Immature natural killer cell (primary cell): ENCODE measurements around the gene FHAD1. TPM values are rescaled to one million over a fixed set of nuclear protein-coding genes. Genes with fewer than 3 reads are reported as not detected.
A peak's percentile ranks its signal among the peaks of the same experiment; 100 is the strongest.

Source experiments
- DNase-seq, 3 donors: peaks; one replicate each; pipeline ENCODE4 v3.0.0; 2022; ENCODE audit warnings: mixed read lengths in 1 of 3
- H3K27ac Mint-ChIP-seq, 6 donors: one replicate each; pipeline ENCODE4 v1.8.0; 2020; ENCODE audit warnings: mixed read lengths in 6 of 6, mild to moderate bottlenecking in 5 of 6, inconsistent platforms in 4 of 6, moderate library complexity in 3 of 6
- H3K27me3 Mint-ChIP-seq, 3 donors: one replicate each; pipeline ENCODE4 v1.8.0; 2020 to 2021; ENCODE audit warnings: low read depth in 3 of 3, mild to moderate bottlenecking in 3 of 3, mixed read lengths in 3 of 3, moderate library complexity in 3 of 3, inconsistent platforms in 1 of 3
- H3K36me3 Mint-ChIP-seq, 3 donors: one replicate each; pipeline ENCODE4 v1.8.0; 2020; ENCODE audit warnings: mixed read lengths in 3 of 3, inconsistent platforms in 2 of 3, mild to moderate bottlenecking in 2 of 3
- H3K4me1 Mint-ChIP-seq, 2 donors: one replicate each; pipeline ENCODE4 v1.8.0; 2020; ENCODE audit warnings: inconsistent platforms in 2 of 2, mild to moderate bottlenecking in 2 of 2, mixed read lengths in 2 of 2, moderate library complexity in 1 of 2
- H3K4me3 Mint-ChIP-seq, 5 donors: one replicate each; pipeline ENCODE4 v1.8.0; 2020; ENCODE audit warnings: mild to moderate bottlenecking in 5 of 5, mixed read lengths in 5 of 5, inconsistent platforms in 3 of 5, moderate library complexity in 3 of 5
- H3K9me3 Mint-ChIP-seq, 6 donors: one replicate each; pipeline ENCODE4 v1.8.0; 2020; ENCODE audit warnings: mild to moderate bottlenecking in 6 of 6, mixed read lengths in 6 of 6, inconsistent platforms in 4 of 6, moderate library complexity in 3 of 6
- polyA plus RNA-seq, 3 donors: library from polyadenylated mRNA; unstranded; fragments of 300-500 nt; fragmentation: Illumina TruSeq; gene quantifications; one replicate each; pipeline ENCODE4 v1.2.3, GENCODE V29; 2021

The FHAD1 gene
- polyA plus RNA-seq, 3 donors from 2014 or later, result 0.28 TPM; not detected in 2

- DNase-seq, result no peak
- H3K27ac Mint-ChIP-seq, result no peak overlapping the region
- H3K4me3 Mint-ChIP-seq, result no peak overlapping the region
- no peaks in the 10 kb centered on the region for H3K9me3 Mint-ChIP-seq
- H3K36me3 Mint-ChIP-seq, result no peaks in the 10 kb centered on the region
- H3K27me3 Mint-ChIP-seq, result peaks cover 0 to 5% (median 0%) of the 10 kb centered on the region in 3 donors
- H3K4me1 Mint-ChIP-seq, result no peaks in the 10 kb centered on the region
These were observed 22.0 kb upstream of the FHAD1 start for GRCh38 chr1:15224974-15225373.

DNA sequence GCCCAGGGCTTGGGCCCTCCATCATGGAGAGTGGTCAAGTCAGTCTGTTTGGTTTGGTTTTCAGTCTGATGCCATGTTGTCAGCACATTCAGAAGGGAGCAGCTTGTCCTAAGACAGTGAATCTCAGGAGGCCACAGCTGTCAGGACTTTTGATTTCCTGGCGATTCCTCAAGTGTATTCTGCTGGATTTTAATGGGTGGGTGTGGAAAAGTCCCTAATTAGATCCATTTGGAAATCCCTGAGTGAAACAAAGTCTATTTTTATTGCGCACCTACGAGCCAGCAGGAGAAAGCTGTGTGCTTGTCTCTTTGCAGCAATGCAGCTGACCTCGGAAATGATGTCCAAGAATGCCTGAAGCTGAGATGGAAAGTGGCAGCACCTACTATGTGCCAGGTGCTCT lies 21.6 kb upstream of the FHAD1 start:
- no peak for DNase-seq
- Mint-ChIP-seq H3K9me3 (no peaks in the 10 kb centered on the region), H3K27me3 (peaks cover 0 to 5% (median 0%) of the 10 kb centered on the region in 3 donors), H3K4me3 (no peak overlapping the region), H3K36me3 (no peaks in the 10 kb centered on the region), H3K27ac (no peak overlapping the region), H3K4me1 (no peaks in the 10 kb centered on the region)

DNA sequence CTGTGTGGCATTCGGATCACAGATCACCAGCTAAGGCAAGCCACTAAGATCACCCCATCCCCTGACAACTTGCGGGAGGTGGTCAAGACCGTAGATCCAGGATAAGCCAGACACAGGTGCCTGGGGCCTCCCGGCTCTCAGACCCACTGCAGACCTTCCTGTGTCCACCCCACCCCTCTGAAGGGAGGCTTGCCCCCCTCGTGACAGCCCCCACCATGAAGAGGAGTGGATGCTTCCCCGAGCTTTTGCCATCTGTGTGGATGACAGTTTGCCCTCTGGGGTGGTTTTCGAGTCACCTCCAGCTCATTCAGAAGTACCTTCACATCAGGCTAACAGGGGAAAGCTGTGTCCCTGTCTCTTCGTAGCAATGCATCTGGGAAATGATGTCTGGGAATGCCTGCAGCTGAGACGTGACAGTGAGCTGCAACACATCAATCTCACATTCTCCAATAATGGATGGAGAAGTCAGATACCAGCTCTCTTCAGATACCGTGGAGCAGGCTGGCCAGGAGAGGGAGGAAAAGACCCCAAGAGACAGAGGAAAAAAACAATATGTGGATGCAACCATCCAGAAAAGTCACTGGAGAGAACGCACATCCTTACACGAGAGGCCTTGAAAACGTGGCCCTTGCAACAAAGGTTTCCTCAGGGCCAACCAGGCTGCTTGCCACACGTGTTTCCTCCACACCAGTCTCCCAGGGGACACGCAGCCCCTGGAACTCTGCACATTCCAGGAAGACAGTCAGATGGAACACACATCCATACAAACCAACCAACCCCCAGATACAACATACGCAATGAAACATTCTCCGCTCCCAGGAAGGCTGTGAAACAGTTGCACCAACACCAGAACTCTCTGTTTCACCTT lies 20.4 kb upstream of the FHAD1 start:
- Mint-ChIP-seq H3K9me3 (peaks cover 0 to 2% (median 0%) of the 10 kb centered on the region in 6 donors), H3K27ac (no peak overlapping the region), H3K27me3 (peaks cover 0 to 4% (median 0%) of the 10 kb centered on the region in 3 donors), H3K4me3 (no peak overlapping the region), H3K4me1 (peaks cover 2 to 9% of the 10 kb centered on the region in 2 donors), H3K36me3 (no peaks in the 10 kb centered on the region)
- DNase-seq, result no peak

GRCh38 chr1:15229707-15230131 lies 17.3 kb upstream of the FHAD1 start:
- Mint-ChIP-seq H3K4me1 (peaks cover 3 to 12% of the 10 kb centered on the region in 2 donors), H3K4me3 (no peak overlapping the region), H3K27me3 (no peaks in the 10 kb centered on the region), H3K36me3 (no peaks in the 10 kb centered on the region), H3K27ac (no peak overlapping the region), H3K9me3 (peaks cover 0 to 2% (median 0%) of the 10 kb centered on the region in 6 donors)
- DNase-seq, result no peak

GRCh38 chr1:15231714-15232201 lies 15.3 kb upstream of the FHAD1 start:
- peaks cover 0 to 2% (median 0%) of the 10 kb centered on the region in 3 donors for H3K27me3 Mint-ChIP-seq
- no peak overlapping the region for H3K4me3 Mint-ChIP-seq
- H3K4me1 Mint-ChIP-seq, result peaks cover 3 to 12% of the 10 kb centered on the region in 2 donors
- DNase-seq, result peak in 2 of 3 donors; percentile 8 to 11
- no peaks in the 10 kb centered on the region for H3K36me3 Mint-ChIP-seq
- peak overlapping the region in 2 of 6 donors; percentile 13 to 15 for H3K27ac Mint-ChIP-seq
- H3K9me3 Mint-ChIP-seq, result peaks cover 0 to 2% (median 0%) of the 10 kb centered on the region in 6 donors

DNA sequence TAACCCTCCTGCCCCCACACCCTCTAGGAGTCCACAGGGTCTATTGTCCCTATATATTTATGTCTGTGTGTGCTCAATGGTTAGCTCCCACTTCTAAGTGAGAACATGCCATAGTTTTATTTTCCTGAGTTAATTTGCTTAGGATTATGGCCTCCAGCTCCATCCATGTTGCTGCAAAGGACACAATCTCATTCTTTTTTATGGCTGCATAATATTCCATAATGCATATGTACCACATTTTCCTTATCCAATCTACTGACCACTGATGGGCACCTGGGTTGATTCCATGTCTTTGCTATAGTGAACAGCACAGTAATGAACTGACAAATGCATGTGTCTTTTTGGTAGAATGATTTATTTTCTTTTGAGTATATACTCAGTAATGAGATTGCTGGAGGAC lies 13.3 kb upstream of the FHAD1 start:
- Mint-ChIP-seq H3K36me3 (no peaks in the 10 kb centered on the region), H3K27me3 (peaks cover 0 to 5% (median 2%) of the 10 kb centered on the region in 3 donors), H3K4me3 (no peak overlapping the region), H3K27ac (no peak overlapping the region), H3K4me1 (peaks cover 3 to 12% of the 10 kb centered on the region in 2 donors), H3K9me3 (peaks cover 0 to 2% (median 0%) of the 10 kb centered on the region in 6 donors)
- DNase-seq, result no peak

DNA sequence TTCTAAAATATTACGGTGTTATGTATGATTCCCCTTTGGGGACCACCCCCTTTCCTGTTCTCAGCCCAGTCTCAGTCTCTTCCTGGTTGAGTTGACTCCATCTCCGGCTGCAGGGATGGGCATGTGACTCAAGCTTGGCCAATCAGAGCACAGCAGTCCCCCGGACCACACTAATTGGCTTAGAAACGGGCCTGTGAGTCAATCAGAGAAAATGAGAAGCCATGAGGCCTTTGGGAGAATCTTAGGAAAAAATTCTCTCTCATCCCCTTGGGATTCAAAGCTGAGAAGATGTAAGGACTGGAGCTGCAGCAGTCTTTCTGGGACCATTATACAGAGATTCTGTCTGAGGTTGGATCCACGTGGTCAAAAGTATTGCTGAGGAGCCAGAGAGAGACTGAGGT lies 10.7 kb upstream of the FHAD1 start:
- Mint-ChIP-seq H3K27me3 (peaks cover 0 to 5% (median 2%) of the 10 kb centered on the region in 3 donors), H3K9me3 (peaks cover 0 to 2% (median 0%) of the 10 kb centered on the region in 6 donors), H3K36me3 (no peaks in the 10 kb centered on the region), H3K4me1 (peaks cover 3 to 5% of the 10 kb centered on the region in 2 donors), H3K27ac (no peak overlapping the region), H3K4me3 (no peak overlapping the region)
- DNase-seq, result no peak

DNA sequence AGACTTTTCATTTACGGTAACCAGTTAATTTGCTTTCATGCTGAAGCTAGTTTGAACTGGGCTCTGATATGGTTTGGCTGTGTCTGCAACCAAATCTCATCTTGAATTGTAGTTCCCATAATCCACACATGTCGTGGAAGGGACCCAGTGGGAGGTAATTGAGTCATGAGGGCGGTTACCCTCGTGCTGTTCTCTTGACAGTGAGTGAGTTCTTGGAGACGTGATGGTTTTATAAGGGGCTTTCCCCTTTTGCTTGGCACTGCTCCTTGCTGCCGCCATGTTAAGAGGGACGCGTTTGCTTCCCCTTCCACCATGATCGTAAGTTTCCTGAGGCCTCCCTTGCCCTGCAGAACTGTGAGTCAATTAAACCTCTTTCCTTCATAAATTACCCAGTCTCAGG lies 10.3 kb upstream of the FHAD1 start:
- H3K27me3 Mint-ChIP-seq, result peaks cover 0 to 5% (median 2%) of the 10 kb centered on the region in 3 donors
- DNase-seq, result no peak
- no peaks in the 10 kb centered on the region for H3K9me3 Mint-ChIP-seq
- H3K4me3 Mint-ChIP-seq, result no peak overlapping the region
- peaks cover 0 to 1% of the 10 kb centered on the region in 2 donors for H3K4me1 Mint-ChIP-seq
- H3K27ac Mint-ChIP-seq, result no peak overlapping the region
- no peaks in the 10 kb centered on the region for H3K36me3 Mint-ChIP-seq

DNA sequence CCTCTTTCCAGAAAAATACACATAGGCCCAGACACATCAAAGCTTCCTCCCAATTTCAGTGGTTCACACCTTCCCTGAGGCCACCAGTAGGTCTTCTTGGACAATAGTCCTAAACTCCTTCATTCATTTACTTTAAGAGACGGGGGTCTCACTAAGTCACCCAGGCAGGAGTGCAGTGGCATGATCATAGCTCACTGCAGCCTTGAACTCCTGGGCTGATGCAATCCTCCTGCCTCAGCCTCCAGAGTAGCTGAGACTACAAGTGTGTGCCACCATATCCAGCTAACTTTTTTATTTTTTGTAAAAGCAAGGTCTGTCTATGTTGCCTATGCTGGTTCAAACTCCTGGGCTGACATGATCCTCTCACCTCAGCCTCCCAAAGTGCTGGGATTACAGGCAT lies 8.2 kb upstream of the FHAD1 start:
- Mint-ChIP-seq H3K9me3 (no peaks in the 10 kb centered on the region), H3K4me3 (no peak overlapping the region), H3K27me3 (peaks cover 0 to 5% (median 2%) of the 10 kb centered on the region in 3 donors), H3K27ac (no peak overlapping the region), H3K36me3 (peaks cover 0 to 6% (median 0%) of the 10 kb centered on the region in 3 donors), H3K4me1 (no peaks in the 10 kb centered on the region)
- no peak for DNase-seq

GRCh38 chr1:15242766-15243165 lies 4.3 kb upstream of the FHAD1 start:
- H3K4me1 Mint-ChIP-seq, result peaks cover 20 to 28% of the 10 kb centered on the region in 2 donors
- H3K4me3 Mint-ChIP-seq, result no peak overlapping the region
- no peak for DNase-seq
- H3K9me3 Mint-ChIP-seq, result no peaks in the 10 kb centered on the region
- H3K27me3 Mint-ChIP-seq, result peaks cover 2 to 13% (median 13%) of the 10 kb centered on the region in 3 donors
- peaks cover 0 to 6% (median 0%) of the 10 kb centered on the region in 3 donors for H3K36me3 Mint-ChIP-seq
- no peak overlapping the region for H3K27ac Mint-ChIP-seq

DNA sequence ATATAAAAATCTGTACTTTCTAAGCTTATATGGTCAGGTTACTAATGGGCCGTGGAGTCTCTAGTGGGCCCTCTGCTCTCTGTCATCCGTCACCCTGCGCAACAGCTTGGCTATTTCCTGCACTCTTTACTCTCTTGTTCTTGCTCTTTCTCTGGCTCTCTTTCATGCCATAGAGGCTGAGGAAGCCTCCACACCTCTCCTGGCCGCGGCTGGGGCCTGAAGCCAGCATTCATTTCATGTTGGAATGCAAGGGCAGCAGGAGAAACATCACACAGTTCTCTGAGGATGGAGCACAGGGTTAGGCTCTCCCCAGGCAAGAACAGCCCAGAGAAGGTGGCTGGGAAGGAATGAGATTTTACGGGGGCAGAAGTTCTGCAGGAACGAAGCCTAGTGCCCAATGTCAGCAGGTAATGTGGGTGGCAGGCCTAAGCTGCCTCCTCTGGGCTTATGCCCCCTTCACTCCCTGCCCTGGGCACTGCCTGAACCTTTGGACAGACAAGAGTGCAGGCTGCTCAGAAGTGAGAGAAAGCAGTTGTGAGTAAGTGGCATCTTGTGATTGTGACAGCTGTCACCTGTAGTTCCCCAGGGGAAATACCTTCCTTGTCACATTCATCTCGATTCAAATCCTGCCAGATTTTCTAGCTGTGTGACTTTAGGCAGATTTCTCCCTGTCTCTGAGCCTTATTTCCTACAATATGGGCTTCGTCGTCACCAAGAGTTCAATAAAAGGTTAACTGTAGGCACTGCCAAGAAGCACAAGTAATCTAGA lies 3.6 kb upstream of the FHAD1 start:
- Mint-ChIP-seq H3K36me3 (peaks cover 0 to 6% (median 0%) of the 10 kb centered on the region in 3 donors), H3K27me3 (peaks cover 2 to 15% (median 13%) of the 10 kb centered on the region in 3 donors), H3K9me3 (no peaks in the 10 kb centered on the region), H3K27ac (no peak overlapping the region), H3K4me1 (peaks cover 27 to 35% of the 10 kb centered on the region in 2 donors), H3K4me3 (no peak overlapping the region)
- no peak for DNase-seq

GRCh38 chr1:15244813-15245212 lies 2.2 kb upstream of the FHAD1 start:
- Mint-ChIP-seq H3K4me3 (peak overlapping the region in 1 of 5 donors; percentile 47), H3K4me1 (peaks cover 40 to 49% of the 10 kb centered on the region in 2 donors), H3K27ac (peak overlapping the region in 1 of 6 donors; percentile 39), H3K36me3 (peaks cover 0 to 6% (median 0%) of the 10 kb centered on the region in 3 donors), H3K27me3 (peaks cover 6 to 18% (median 16%) of the 10 kb centered on the region in 3 donors), H3K9me3 (no peaks in the 10 kb centered on the region)
- no peak for DNase-seq

- no peaks in the 10 kb centered on the region for H3K9me3 Mint-ChIP-seq
- no peak for DNase-seq
- H3K36me3 Mint-ChIP-seq, result peaks cover 0 to 6% (median 0%) of the 10 kb centered on the region in 3 donors
- peak overlapping the region in 1 of 6 donors; percentile 25 for H3K27ac Mint-ChIP-seq
- peak overlapping the region in 4 of 5 donors; percentile 50 to 82 (median 65) for H3K4me3 Mint-ChIP-seq
- peaks cover 6 to 18% (median 16%) of the 10 kb centered on the region in 3 donors for H3K27me3 Mint-ChIP-seq
- peaks cover 49 to 57% of the 10 kb centered on the region in 2 donors for H3K4me1 Mint-ChIP-seq
These were observed 1.2 kb upstream of the FHAD1 start for GRCh38 chr1:15245593-15246360.
